HTR-8/SVneo (cell line): Measurements from ENCODE around the gene PAQR7.

ENCODE experiments used
- DNase-seq: peaks from one replicate; pipeline ENCODE4 v3.0.0; 2011; ENCODE audit warnings: low spot score, mixed read lengths; ENCODE audit not compliant: insufficient read length
- FAIRE-seq: peaks from 2 replicates; lab custom pipeline; 2011; peaks lifted over from hg19 to GRCh38; lab: Jason Lieb, UNC

Gene PAQR7

GRCh38 chr1:25875154-25875855 lies at the start of gene PAQR7:
Gene PAQR7, minus strand, starts transcription at chr1:25875708. Its CDS starts 11,869 bp downstream, at chr1:25863839.
- peak; percentile 26 for FAIRE-seq
- peak; percentile 45 for DNase-seq

- DNase-seq (no peak), FAIRE-seq (no peak)
Observed at GRCh38 chr1:25924454-25924853, 48.9 kb upstream of the PAQR7 start.

GRCh38 chr1:25922971-25923552 lies 47.6 kb upstream of the PAQR7 start:
- no peak for DNase-seq
- FAIRE-seq: no peak

GRCh38 chr1:25922056-25922970 lies 46.8 kb upstream of the PAQR7 start:
- no peak for FAIRE-seq
- no peak for DNase-seq

GRCh38 chr1:25918615-25919014 lies 43.1 kb upstream of the PAQR7 start:
- FAIRE-seq: no peak
- no peak for DNase-seq

- DNase-seq: no peak
- no peak for FAIRE-seq
Observed at GRCh38 chr1:25917996-25918395, 42.5 kb upstream of the PAQR7 start.

- DNase-seq (no peak), FAIRE-seq (no peak)
Observed at GRCh38 chr1:25916460-25916859, 41.0 kb upstream of the PAQR7 start.

- no peak for FAIRE-seq
- no peak for DNase-seq
Observed at GRCh38 chr1:25914074-25914995, 38.8 kb upstream of the PAQR7 start.

GRCh38 chr1:25913206-25913605 lies 37.7 kb upstream of the PAQR7 start:
- no peak for FAIRE-seq
- no peak for DNase-seq

GRCh38 chr1:25912076-25912831 lies 36.7 kb upstream of the PAQR7 start:
- FAIRE-seq (no peak), DNase-seq (peak; percentile 51)

- FAIRE-seq (no peak), DNase-seq (no peak)
Observed at GRCh38 chr1:25911162-25911561, 35.7 kb upstream of the PAQR7 start.

GRCh38 chr1:25909040-25909439 lies 33.5 kb upstream of the PAQR7 start:
- no peak for DNase-seq
- no peak for FAIRE-seq

- DNase-seq (no peak), FAIRE-seq (no peak)
Observed at GRCh38 chr1:25908161-25908560, 32.7 kb upstream of the PAQR7 start.

- DNase-seq: no peak
Observed at GRCh38 chr1:25907601-25908000, 32.1 kb upstream of the PAQR7 start.

GRCh38 chr1:25906644-25907300 lies 31.3 kb upstream of the PAQR7 start:
- no peak for DNase-seq
- FAIRE-seq: no peak

More at GRCh38 chr1:25907601-25908000, 32.1 kb upstream of the PAQR7 start:
- FAIRE-seq: no peak

- FAIRE-seq (peak; percentile 74), DNase-seq (peak; percentile 86)
Observed at GRCh38 chr1:25905680-25906643, 30.5 kb upstream of the PAQR7 start, which contains the start of gene STMN1. Gene STMN1, minus strand, starts transcription at chr1:25906419. Its CDS starts 1,743 bp downstream, at chr1:25904676.

GRCh38 chr1:25904943-25905679 lies 29.6 kb upstream of the PAQR7 start:
- FAIRE-seq: no peak
- peak; percentile 90 for DNase-seq
